Measurements from ENCODE around the gene TNNT2. TPM values are rescaled to one million over a fixed set of nuclear protein-coding genes. Genes with fewer than 3 reads are reported as not detected.

Gene TNNT2
- total RNA-seq, 4 donors from 2014 or later: 2.0 to 2.4 (median 2.1) TPM; not detected in 1

GRCh38 chr1:201383647-201384405 lies 6.3 kb upstream of the TNNT2 start:
- no peak for ATAC-seq (ENCODE audit: low FRiP score)
- TF ChIP-seq CTCF (IDR thresholded peaks at IDR 0.05): no peak

DNA sequence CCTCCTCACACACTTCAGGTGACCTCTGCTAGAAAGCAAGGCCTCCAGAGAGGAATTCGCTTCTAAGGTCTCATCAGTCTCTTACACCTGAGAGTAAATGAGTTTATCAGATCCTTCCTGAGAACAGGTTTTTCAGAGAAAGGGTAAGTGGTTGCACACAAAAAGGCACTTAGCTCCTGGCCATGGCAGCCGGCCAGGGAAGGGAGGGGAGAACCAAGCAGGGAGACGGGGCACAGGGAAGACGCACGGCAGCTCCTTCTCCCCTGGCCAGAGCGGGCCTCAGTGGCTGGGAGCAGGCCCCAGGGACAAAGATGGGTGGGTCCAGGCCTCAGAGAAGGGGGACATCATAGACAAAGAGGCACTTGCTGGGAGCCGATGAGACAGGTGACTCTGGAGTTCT lies 3.6 kb upstream of the TNNT2 start:
- ATAC-seq (ENCODE audit: low FRiP score) (no peak), DNase-seq (ENCODE audit: low spot score) (no peak)
- no peak for TF ChIP-seq CTCF (IDR thresholded peaks at IDR 0.05)

More at GRCh38 chr1:201383647-201384405, 6.3 kb upstream of the TNNT2 start:
- DNase-seq (ENCODE audit: low spot score): no peak

DNA sequence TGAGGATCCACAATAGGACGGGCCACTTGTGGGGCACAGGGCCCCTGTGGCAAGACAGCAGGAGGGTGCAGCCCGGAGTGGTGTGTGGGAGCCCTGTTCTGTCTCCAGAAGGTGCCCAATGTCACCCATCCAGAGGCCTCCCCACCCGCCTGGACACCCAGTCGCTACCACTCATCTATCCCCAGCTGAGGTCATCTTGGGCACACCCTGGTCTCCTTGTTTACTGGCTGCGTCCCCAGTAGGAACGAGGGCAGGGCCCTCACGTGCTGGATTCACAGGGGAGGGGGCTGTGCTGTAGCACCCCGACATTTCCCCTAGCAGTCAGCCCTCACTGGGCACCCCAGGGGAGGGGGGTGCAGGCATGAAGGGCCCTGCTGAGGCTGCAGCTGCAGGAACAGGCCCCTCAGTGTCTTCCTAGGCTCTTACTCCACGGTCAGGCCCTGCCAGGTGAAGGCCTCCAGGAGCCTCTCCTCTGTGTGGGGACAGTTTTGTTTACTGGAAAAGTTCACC lies 2.3 kb upstream of the TNNT2 start:
- no peak for DNase-seq (ENCODE audit: low spot score)
- no peak for ATAC-seq (ENCODE audit: low FRiP score)
- no peak for TF ChIP-seq CTCF (IDR thresholded peaks at IDR 0.05)

GRCh38 chr1:201378804-201379203 lies 1.3 kb upstream of the TNNT2 start:
- TF ChIP-seq CTCF (IDR thresholded peaks at IDR 0.05): no peak
- no peak for ATAC-seq (ENCODE audit: low FRiP score)

DNA sequence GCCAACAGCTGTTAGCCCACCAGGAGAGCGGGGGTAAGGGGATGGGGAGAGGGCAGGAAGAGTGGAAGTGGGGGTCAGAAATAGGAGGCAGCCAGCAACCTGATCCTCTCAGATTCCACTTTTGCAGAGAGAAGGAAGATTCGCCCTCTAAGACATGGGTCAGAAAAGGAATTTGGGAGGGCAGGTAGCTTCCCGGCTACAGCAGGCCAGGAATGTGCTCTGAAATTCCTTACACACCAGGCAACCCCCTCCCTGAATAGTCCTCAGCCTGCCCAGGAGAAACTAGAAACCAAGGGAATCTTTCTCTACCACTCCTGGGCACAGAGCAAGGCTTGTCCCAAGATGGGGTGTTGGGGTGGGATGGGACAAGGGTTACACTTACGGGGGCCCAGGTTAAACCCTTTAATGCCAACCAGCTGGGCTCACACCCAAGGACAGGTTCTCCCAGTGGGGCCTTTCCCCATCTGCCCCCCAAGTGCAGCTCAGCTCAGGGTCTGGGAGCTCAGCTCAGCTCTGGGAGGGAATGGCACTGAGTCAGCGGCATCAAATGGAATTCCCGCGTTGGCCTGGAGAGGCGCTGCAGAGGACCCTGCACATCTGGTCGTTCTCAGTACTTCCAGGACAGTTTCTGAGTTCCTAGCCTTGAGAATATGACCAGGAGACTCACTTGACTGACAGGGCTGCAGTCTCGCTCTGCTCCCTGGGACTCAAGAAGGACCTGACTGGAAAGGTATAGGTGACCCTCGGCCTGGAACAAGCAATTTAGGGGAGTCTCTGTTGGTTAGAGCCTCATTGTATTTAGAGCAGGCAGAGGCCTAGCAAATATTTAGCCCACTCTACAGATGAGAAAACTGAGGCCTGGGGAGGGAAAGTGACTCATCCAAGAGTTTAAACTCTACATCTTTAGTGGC lies 761 bp downstream of the TNNT2 start:
- no peak for TF ChIP-seq CTCF (IDR thresholded peaks at IDR 0.05)
- peak; percentile 53 for ATAC-seq (ENCODE audit: low FRiP score)

More at GRCh38 chr1:201378804-201379203, 1.3 kb upstream of the TNNT2 start:
- no peak for DNase-seq (ENCODE audit: low spot score)

DNA sequence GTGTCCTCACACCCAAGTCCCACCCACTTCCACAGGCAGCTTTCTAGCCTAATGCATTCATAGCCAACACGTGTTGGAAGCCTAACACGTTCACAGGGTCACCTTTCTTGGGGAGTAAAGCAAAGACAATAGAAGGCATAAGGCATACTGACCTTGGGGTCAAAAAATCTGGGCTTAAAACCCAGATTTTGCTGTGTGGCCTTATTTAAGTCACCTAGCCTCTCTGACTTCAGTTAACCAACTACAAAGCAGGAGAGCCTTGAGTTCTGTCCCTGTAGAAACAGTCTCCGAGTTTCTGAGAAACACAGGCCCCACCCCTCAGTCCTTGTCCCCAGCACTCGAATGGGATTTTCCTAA lies 1.4 kb downstream of the TNNT2 start:
- TF ChIP-seq CTCF (IDR thresholded peaks at IDR 0.05): no peak
- ATAC-seq (ENCODE audit: low FRiP score) (no peak), DNase-seq (ENCODE audit: low spot score) (no peak)

More for the DNA sequence above, 761 bp downstream of the TNNT2 start:
- DNase-seq (ENCODE audit: low spot score): no peak
